ENCODE data around the gene TRMT6.

The TRMT6 gene

DNA sequence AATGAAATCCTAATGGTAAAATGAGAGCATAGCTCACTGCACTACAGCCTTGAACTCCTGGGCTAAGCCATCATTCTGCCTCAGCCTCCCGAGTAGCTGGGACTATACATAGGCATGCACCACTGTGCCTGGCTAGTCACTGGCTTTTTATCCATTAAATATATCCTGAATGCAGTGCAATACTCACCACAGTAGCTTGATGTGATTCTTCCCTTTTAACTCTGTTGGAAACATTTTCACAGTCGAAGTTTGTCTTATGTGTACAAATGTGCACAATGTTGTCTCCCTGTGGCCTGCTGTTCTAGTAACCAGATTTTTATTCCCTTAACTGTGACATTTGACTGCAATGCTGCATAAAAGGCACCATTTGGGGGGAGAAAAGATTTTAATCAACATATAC lies 56.7 kb downstream of the TRMT6 start:
- Mint-ChIP-seq H3K9me3 (no peaks in the 10 kb centered on the region), H3K27ac (no peak overlapping the region), H3K4me1 (no peaks in the 10 kb centered on the region), H3K4me3 (no peak overlapping the region), H3K36me3 (no peaks in the 10 kb centered on the region)
- DNase-seq (ENCODE audit: low spot score in 2 of 2) (no peak), ATAC-seq (no peak)

DNA sequence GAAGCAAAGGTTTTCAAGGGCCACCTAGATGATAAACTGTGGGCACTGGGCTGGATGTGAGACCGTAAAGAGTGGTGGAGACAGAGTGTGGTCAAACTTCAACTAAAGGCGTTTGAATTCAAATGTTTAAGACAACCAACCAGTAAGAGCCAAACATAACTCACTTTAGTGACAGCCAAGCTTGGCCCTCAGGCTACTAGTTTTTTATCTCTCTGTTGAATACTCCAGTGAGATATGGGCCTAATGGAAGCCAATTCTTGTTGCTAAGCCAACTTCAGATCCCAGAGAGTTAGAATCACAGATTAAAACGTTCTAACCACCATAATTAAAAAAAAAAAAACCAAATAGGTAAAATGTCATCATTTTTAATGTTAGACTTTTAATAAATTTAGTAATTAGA lies 57.3 kb downstream of the TRMT6 start:
- H3K9me3 Mint-ChIP-seq: no peaks in the 10 kb centered on the region
- no peak for ATAC-seq
- no peak for DNase-seq (ENCODE audit: low spot score in 2 of 2)
- no peak overlapping the region for H3K4me3 Mint-ChIP-seq
- no peak overlapping the region for H3K27ac Mint-ChIP-seq
- no peaks in the 10 kb centered on the region for H3K36me3 Mint-ChIP-seq
- H3K4me1 Mint-ChIP-seq: no peaks in the 10 kb centered on the region

DNA sequence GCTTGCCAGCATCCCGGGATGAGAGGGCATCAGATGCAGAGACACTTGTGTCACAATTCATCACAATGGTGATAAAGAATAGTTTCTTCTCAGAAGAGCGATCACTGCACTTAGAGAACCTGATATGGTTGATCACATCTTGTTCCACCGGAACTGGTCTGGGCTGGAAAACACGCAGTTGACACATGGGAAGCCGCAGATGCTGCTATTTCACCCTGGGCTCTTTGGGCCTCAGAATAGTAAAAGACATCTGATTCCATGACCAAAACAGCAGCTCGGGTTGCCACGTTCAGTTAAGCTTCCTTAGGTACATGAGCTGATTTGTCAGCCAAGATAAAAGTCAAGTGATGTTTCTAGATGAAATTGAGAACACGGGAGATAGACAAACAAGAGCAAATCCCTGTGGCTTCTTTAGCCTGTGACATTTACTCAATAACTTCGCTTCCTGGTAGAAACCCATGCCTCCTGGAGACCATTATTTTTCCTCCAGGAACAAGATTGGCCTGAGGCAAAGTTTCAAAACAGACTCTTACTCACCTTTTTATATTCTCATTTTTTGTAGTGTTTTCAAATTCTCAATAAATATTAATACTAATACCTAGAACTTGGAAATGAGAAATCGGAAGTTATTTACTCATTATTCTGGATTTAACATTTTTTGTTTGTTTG lies 59.4 kb downstream of the TRMT6 start:
- Mint-ChIP-seq H3K9me3 (no peaks in the 10 kb centered on the region), H3K27ac (no peak overlapping the region), H3K36me3 (no peaks in the 10 kb centered on the region), H3K4me1 (no peaks in the 10 kb centered on the region), H3K4me3 (no peak overlapping the region)
- no peak for DNase-seq (ENCODE audit: low spot score in 2 of 2)
- no peak for ATAC-seq

DNA sequence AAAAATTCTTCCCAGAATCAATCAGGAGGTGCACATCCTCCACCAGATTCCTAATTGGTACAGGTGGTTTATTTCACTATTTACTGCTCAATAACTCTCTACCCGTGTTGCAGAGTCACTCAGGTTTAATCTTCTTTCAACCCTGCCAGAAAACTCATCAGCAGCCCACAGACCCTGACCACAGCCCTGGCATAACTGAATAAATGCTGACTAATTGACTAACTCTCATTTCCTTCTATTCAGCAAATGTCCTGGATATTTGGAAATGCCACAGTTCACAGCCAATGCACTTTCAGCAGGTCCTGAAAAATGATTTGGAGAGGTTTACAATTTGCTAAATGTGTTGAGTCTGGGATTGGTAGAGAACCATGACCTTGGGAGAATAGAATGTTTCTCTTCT lies 62.3 kb downstream of the TRMT6 start:
- Mint-ChIP-seq H3K9me3 (no peaks in the 10 kb centered on the region), H3K4me1 (no peaks in the 10 kb centered on the region), H3K36me3 (no peaks in the 10 kb centered on the region), H3K4me3 (no peak overlapping the region), H3K27ac (no peak overlapping the region)
- no peak for DNase-seq (ENCODE audit: low spot score in 2 of 2)
- ATAC-seq: no peak

DNA sequence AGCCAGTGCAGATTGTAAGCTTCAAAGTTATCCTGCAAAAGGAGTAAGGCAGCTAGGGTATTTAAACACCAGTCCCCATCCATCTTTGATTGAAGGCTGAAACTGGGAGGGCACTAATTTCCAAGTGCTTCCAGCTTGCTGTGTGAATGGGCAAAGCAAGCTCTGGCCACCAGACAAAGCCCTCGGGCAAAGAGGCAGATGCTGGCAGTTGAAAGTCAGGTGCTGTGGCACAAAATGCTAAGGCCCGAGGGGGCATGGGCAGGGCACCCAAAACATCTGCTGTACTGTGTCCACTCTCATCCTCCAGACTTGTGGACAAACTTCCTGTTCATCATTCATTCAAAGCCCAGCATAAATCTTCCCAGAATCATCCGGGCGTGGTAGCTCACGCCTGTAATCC lies 62.9 kb downstream of the TRMT6 start:
- Mint-ChIP-seq H3K4me3 (no peak overlapping the region), H3K4me1 (no peaks in the 10 kb centered on the region), H3K36me3 (no peaks in the 10 kb centered on the region), H3K9me3 (no peaks in the 10 kb centered on the region), H3K27ac (no peak overlapping the region)
- DNase-seq (ENCODE audit: low spot score in 2 of 2) (no peak), ATAC-seq (no peak)
